ENCODE results near the gene HBG2.

Gene HBG2

GRCh38 chr11:5247472-5248192 is 6.9 kb downstream of the HBG2 start:
- Histone ChIP-seq H3K27ac (ENCODE audit: poor library complexity, severe bottlenecking) (no peak overlapping the region), H3K9me3 (ENCODE audit: severe bottlenecking) (no peaks in the 10 kb centered on the region), H3K4me1 (ENCODE audit: insufficient read depth, poor library complexity, severe bottlenecking) (no peaks in the 10 kb centered on the region), H3K4me3 (ENCODE audit: severe bottlenecking) (no peak overlapping the region), H3K27me3 (ENCODE audit: insufficient read depth, poor library complexity, severe bottlenecking) (no peaks in the 10 kb centered on the region), H3K36me3 (ENCODE audit: low read depth) (no peaks in the 10 kb centered on the region)
- no peak for TF ChIP-seq CTCF (IDR thresholded peaks at IDR 0.05; ENCODE audit: poor library complexity, severe bottlenecking)
- ATAC-seq (ENCODE audit: low read depth) (no peak), DNase-seq (ENCODE audit: low spot score) (no peak)

GRCh38 chr11:5246772-5247471 is 7.7 kb downstream of the HBG2 start:
- TF ChIP-seq CTCF (IDR thresholded peaks at IDR 0.05; ENCODE audit: poor library complexity, severe bottlenecking) = no peak
- DNase-seq (ENCODE audit: low spot score) (no peak), ATAC-seq (ENCODE audit: low read depth) (no peak)
- H3K4me3 ChIP-seq (ENCODE audit: severe bottlenecking) = no peak overlapping the region
- H3K36me3 ChIP-seq (ENCODE audit: low read depth) = no peaks in the 10 kb centered on the region
- H3K9me3 ChIP-seq (ENCODE audit: severe bottlenecking) = no peaks in the 10 kb centered on the region
- no peaks in the 10 kb centered on the region for H3K27me3 ChIP-seq (ENCODE audit: insufficient read depth, poor library complexity, severe bottlenecking)
- H3K27ac ChIP-seq (ENCODE audit: poor library complexity, severe bottlenecking) = no peak overlapping the region
- no peaks in the 10 kb centered on the region for H3K4me1 ChIP-seq (ENCODE audit: insufficient read depth, poor library complexity, severe bottlenecking)

GRCh38 chr11:5245155-5245554 is 9.4 kb downstream of the HBG2 start:
- no peak for DNase-seq (ENCODE audit: low spot score)
- no peak overlapping the region for H3K27ac ChIP-seq (ENCODE audit: poor library complexity, severe bottlenecking)
- TF ChIP-seq CTCF (IDR thresholded peaks at IDR 0.05; ENCODE audit: poor library complexity, severe bottlenecking) = no peak
- H3K27me3 ChIP-seq (ENCODE audit: insufficient read depth, poor library complexity, severe bottlenecking) = no peaks in the 10 kb centered on the region
- H3K36me3 ChIP-seq (ENCODE audit: low read depth) = no peaks in the 10 kb centered on the region
- no peaks in the 10 kb centered on the region for H3K4me1 ChIP-seq (ENCODE audit: insufficient read depth, poor library complexity, severe bottlenecking)
- no peak overlapping the region for H3K4me3 ChIP-seq (ENCODE audit: severe bottlenecking)
- H3K9me3 ChIP-seq (ENCODE audit: severe bottlenecking) = no peaks in the 10 kb centered on the region
- ATAC-seq (ENCODE audit: low read depth) = no peak

- Histone ChIP-seq H3K9me3 (ENCODE audit: severe bottlenecking) (no peaks in the 10 kb centered on the region), H3K27ac (ENCODE audit: poor library complexity, severe bottlenecking) (no peak overlapping the region), H3K4me3 (ENCODE audit: severe bottlenecking) (no peak overlapping the region), H3K4me1 (ENCODE audit: insufficient read depth, poor library complexity, severe bottlenecking) (no peaks in the 10 kb centered on the region), H3K36me3 (ENCODE audit: low read depth) (no peaks in the 10 kb centered on the region), H3K27me3 (ENCODE audit: insufficient read depth, poor library complexity, severe bottlenecking) (peaks cover 4% of the 10 kb centered on the region)
- no peak for ATAC-seq (ENCODE audit: low read depth)
- DNase-seq (ENCODE audit: low spot score) = no peak
- no peak for TF ChIP-seq CTCF (IDR thresholded peaks at IDR 0.05; ENCODE audit: poor library complexity, severe bottlenecking)
These were observed 10.8 kb downstream of the HBG2 start for GRCh38 chr11:5243816-5244180.
